HFFc6 (cell line): ENCODE results near the gene LEUTX. TPM values are rescaled to one million over a fixed set of nuclear protein-coding genes. Genes with fewer than 3 reads are reported as not detected.

Experiments used
- DNase-seq: peaks from one replicate; pipeline ENCODE4 v3.0.0-alpha.2; 2018
- H3K27ac Mint-ChIP-seq: 2 replicates; pipeline ENCODE4 v1.8.0; 2020; ENCODE audit warnings: mild to moderate bottlenecking, mixed read lengths
- H3K27me3 Mint-ChIP-seq: 2 replicates; pipeline ENCODE4 v1.8.0; 2021; ENCODE audit warnings: mild to moderate bottlenecking, moderate library complexity, mixed read lengths; ENCODE audit not compliant: insufficient read depth
- H3K36me3 Mint-ChIP-seq: 2 replicates; pipeline ENCODE4 v1.8.0; 2021; ENCODE audit warnings: low read depth, mixed read lengths
- H3K4me1 Mint-ChIP-seq: 2 replicates; pipeline ENCODE4 v1.8.0; 2020; ENCODE audit warnings: low read depth, mixed read lengths
- H3K4me3 Mint-ChIP-seq: 2 replicates; pipeline ENCODE4 v1.8.0; 2020; ENCODE audit warnings: mild to moderate bottlenecking, moderate library complexity, mixed read lengths
- H3K9me3 Mint-ChIP-seq: 2 replicates; pipeline ENCODE4 v1.8.0; 2020; ENCODE audit warnings: mild to moderate bottlenecking, mixed read lengths
- total RNA-seq, 6 experiments: library from RNA; stranded (reverse); fragmentation: NEBNext Ultra II Directional; extraction: Animal tissue kit (Norgen Biotek cat#: 25700); gene quantifications; 2 replicates in 1 of 6; 3 replicates in 5 of 6; pipeline ENCODE4 v1.2.3, GENCODE V29; 2021
- TF ChIP-seq, protein P1 (sequence below): fragments of 200-600 bp; sonication (generic); IDR thresholded peaks from 2 replicates; pipeline ENCODE4 v1.5.0; 2021; ENCODE audit warnings: antibody characterized with exemption, mild to moderate bottlenecking

LEUTX gene
- total RNA-seq, 6 experiments from 2014 or later, result not detected

GRCh38 chr19:39737351-39737750 lies 41.3 kb upstream of the LEUTX start:
- no peaks in the 10 kb centered on the region for H3K36me3 Mint-ChIP-seq
- no peaks in the 10 kb centered on the region for H3K9me3 Mint-ChIP-seq
- TF ChIP-seq, protein P1, sequence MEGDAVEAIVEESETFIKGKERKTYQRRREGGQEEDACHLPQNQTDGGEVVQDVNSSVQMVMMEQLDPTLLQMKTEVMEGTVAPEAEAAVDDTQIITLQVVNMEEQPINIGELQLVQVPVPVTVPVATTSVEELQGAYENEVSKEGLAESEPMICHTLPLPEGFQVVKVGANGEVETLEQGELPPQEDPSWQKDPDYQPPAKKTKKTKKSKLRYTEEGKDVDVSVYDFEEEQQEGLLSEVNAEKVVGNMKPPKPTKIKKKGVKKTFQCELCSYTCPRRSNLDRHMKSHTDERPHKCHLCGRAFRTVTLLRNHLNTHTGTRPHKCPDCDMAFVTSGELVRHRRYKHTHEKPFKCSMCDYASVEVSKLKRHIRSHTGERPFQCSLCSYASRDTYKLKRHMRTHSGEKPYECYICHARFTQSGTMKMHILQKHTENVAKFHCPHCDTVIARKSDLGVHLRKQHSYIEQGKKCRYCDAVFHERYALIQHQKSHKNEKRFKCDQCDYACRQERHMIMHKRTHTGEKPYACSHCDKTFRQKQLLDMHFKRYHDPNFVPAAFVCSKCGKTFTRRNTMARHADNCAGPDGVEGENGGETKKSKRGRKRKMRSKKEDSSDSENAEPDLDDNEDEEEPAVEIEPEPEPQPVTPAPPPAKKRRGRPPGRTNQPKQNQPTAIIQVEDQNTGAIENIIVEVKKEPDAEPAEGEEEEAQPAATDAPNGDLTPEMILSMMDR, result no peak
- H3K4me1 Mint-ChIP-seq, result no peaks in the 10 kb centered on the region
- H3K27me3 Mint-ChIP-seq, result peaks cover 2% of the 10 kb centered on the region
- DNase-seq, result no peak
- H3K4me3 Mint-ChIP-seq, result no peak overlapping the region
- H3K27ac Mint-ChIP-seq, result no peak overlapping the region

DNA sequence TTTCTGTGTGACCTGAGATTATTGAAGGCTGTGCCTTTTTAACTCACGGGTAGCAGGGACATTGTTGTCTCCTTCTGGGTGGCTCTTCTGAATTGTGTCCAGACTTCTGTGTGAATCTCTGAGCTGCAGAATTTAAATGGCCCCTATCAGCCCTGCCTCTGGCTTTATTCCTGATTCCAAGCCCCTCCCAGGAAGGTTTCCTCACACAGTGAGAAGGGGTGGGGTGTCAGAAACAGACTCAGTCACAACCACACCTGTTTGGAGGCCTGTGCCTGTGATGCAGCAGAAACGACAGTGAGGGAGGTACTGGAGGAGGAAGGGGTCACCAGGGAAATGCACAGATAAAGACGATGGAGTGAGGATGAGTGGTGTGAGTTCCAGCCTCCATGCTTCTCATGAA lies 40.8 kb upstream of the LEUTX start, which contains the start of gene CLC:
Gene CLC, minus strand, starts transcription at position 139 of the 400 bp plus-strand sequence. Its CDS starts 77 bp downstream, at position 62.
- TF ChIP-seq, protein P1, result no peak
- H3K27ac Mint-ChIP-seq, result no peak within 1 kb of the TSS
- no peak for DNase-seq
- H3K36me3 Mint-ChIP-seq, result no peaks in the 10 kb centered on the region
- no peak within 1 kb of the TSS for H3K4me3 Mint-ChIP-seq
- H3K27me3 Mint-ChIP-seq, result peaks cover 2% of the 10 kb centered on the region
- no peaks in the 10 kb centered on the region for H3K4me1 Mint-ChIP-seq
- H3K9me3 Mint-ChIP-seq, result no peaks in the 10 kb centered on the region

DNA sequence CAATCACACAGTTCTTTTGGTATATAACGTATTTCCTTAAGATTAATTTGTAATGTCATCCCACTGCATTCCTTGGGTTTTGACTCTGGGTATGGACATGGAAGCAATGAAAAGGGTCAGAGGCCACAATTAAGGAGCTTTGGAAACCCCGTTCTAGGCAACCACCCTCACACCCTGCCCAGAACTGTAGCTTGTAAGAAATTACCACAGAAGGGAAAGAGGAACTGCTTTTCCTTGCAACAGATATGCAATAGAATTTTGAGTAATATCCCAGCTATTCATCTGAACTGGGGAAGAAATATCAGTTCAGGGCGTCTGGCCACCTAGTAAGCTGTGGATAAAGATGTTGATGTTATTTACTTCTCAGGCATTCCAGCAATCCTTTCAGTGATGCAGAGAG lies 39.8 kb upstream of the LEUTX start:
- peaks cover 2% of the 10 kb centered on the region for H3K27me3 Mint-ChIP-seq
- H3K36me3 Mint-ChIP-seq, result no peaks in the 10 kb centered on the region
- DNase-seq, result no peak
- H3K27ac Mint-ChIP-seq, result no peak overlapping the region
- H3K9me3 Mint-ChIP-seq, result no peaks in the 10 kb centered on the region
- TF ChIP-seq, protein P1, result no peak
- H3K4me3 Mint-ChIP-seq, result no peak overlapping the region
- no peaks in the 10 kb centered on the region for H3K4me1 Mint-ChIP-seq

- TF ChIP-seq, protein P1, result no peak
- H3K9me3 Mint-ChIP-seq, result no peaks in the 10 kb centered on the region
- no peak for DNase-seq
- H3K27ac Mint-ChIP-seq, result no peak overlapping the region
- H3K4me1 Mint-ChIP-seq, result no peaks in the 10 kb centered on the region
- H3K36me3 Mint-ChIP-seq, result no peaks in the 10 kb centered on the region
- no peaks in the 10 kb centered on the region; the same call in none of the 2 replicates for H3K27me3 Mint-ChIP-seq
- H3K4me3 Mint-ChIP-seq, result no peak overlapping the region
These were observed 38.3 kb upstream of the LEUTX start for GRCh38 chr19:39740395-39740794.

GRCh38 chr19:39745643-39746042 lies 33.0 kb upstream of the LEUTX start:
- TF ChIP-seq, protein P1, result no peak
- Mint-ChIP-seq H3K36me3 (no peaks in the 10 kb centered on the region), H3K4me3 (no peak overlapping the region), H3K9me3 (no peaks in the 10 kb centered on the region), H3K4me1 (no peaks in the 10 kb centered on the region), H3K27me3 (no peaks in the 10 kb centered on the region; the same call in none of the 2 replicates), H3K27ac (no peak overlapping the region)
- DNase-seq, result no peak
